ENCODE data around the gene EFCAB14. TPM values are rescaled to one million over a fixed set of nuclear protein-coding genes. Genes with fewer than 3 reads are reported as not detected.

Gene EFCAB14
- total and polyA plus RNA-seq, 9 of the 15 experiments (the other 6 are each of a cell fraction or from before 2014, with no cell fraction given): 7.3 to 49.0 (median 37.3) TPM

GRCh38 chr1:46718727-46719622, at the start of gene EFCAB14 (continued):
- TF ChIP-seq, protein P1, sequence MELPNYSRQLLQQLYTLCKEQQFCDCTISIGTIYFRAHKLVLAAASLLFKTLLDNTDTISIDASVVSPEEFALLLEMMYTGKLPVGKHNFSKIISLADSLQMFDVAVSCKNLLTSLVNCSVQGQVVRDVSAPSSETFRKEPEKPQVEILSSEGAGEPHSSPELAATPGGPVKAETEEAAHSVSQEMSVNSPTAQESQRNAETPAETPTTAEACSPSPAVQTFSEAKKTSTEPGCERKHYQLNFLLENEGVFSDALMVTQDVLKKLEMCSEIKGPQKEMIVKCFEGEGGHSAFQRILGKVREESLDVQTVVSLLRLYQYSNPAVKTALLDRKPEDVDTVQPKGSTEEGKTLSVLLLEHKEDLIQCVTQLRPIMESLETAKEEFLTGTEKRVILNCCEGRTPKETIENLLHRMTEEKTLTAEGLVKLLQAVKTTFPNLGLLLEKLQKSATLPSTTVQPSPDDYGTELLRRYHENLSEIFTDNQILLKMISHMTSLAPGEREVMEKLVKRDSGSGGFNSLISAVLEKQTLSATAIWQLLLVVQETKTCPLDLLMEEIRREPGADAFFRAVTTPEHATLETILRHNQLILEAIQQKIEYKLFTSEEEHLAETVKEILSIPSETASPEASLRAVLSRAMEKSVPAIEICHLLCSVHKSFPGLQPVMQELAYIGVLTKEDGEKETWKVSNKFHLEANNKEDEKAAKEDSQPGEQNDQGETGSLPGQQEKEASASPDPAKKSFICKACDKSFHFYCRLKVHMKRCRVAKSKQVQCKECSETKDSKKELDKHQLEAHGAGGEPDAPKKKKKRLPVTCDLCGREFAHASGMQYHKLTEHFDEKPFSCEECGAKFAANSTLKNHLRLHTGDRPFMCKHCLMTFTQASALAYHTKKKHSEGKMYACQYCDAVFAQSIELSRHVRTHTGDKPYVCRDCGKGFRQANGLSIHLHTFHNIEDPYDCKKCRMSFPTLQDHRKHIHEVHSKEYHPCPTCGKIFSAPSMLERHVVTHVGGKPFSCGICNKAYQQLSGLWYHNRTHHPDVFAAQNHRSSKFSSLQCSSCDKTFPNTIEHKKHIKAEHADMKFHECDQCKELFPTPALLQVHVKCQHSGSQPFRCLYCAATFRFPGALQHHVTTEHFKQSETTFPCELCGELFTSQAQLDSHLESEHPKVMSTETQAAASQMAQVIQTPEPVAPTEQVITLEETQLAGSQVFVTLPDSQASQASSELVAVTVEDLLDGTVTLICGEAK (IDR thresholded peaks at IDR 0.05): peak; percentile 88
- TF ChIP-seq, protein P1 (CRISPR knock-in tag; IDR thresholded peaks at IDR 0.05): no peak
- TF ChIP-seq ASH1L (IDR thresholded peaks at IDR 0.05; ENCODE audit: borderline replicate concordance, low read depth, partially characterized antibody) (peak; percentile 74), EWSR1 (IDR thresholded peaks at IDR 0.05; ENCODE audit: borderline replicate concordance, low read depth, partially characterized antibody) (no peak), MED1 (CRISPR knock-in tag; IDR thresholded peaks at IDR 0.05; ENCODE audit: borderline replicate concordance) (0 out of 2 replicates have a peak, but pooled peaks have one; percentile 28), ETS1 (conservative IDR thresholded peaks at IDR 0.05; ENCODE audit: control insufficient read depth, low read depth, low read length) (peak; percentile 41; the same call in 1 of the 2 replicates), NFYB (IDR thresholded peaks at IDR 0.05; ENCODE audit: extremely low read depth, insufficient read length) (peak; percentile 56), DNMT1 (IDR thresholded peaks at IDR 0.05) (no peak), DACH1 (IDR thresholded peaks at IDR 0.05; ENCODE audit: partially characterized antibody) (no peak), ZNF830 (CRISPR knock-in tag; IDR thresholded peaks at IDR 0.05) (no peak), GABPA (tag; conservative IDR thresholded peaks at IDR 0.05; ENCODE audit: low read depth) (peak; percentile 88), ERF (CRISPR knock-in tag; IDR thresholded peaks at IDR 0.05) (peak; percentile 79; the same call in 1 of the 2 replicates), TFAM (CRISPR knock-in tag; conservative IDR thresholded peaks at IDR 0.05) (no peak), STAG1 (CRISPR knock-in tag; IDR thresholded peaks at IDR 0.05; ENCODE audit: borderline replicate concordance) (0 out of 2 replicates have a peak, but pooled peaks have one; percentile 50)
- TF ChIP-seq, protein P2, sequence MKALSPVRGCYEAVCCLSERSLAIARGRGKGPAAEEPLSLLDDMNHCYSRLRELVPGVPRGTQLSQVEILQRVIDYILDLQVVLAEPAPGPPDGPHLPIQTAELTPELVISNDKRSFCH (CRISPR knock-in tag; IDR thresholded peaks at IDR 0.05): no peak
- TF ChIP-seq, protein P2 (tag; IDR thresholded peaks at IDR 0.05): 0 out of 2 replicates have a peak, but pooled peaks have one; percentile 24

All from K562 (cell line).